Suppressor macrophage treated with lipopolysaccharide for 1 hour (primary cell): ENCODE data around the gene SLBP.
A peak's percentile ranks its signal among the peaks of the same experiment; 100 is the strongest.

ENCODE experiments used
- DNase-seq, 3 donors: peaks; one replicate each; pipeline ENCODE4 v3.0.0-alpha.2; 2020 to 2022

Gene SLBP

DNA sequence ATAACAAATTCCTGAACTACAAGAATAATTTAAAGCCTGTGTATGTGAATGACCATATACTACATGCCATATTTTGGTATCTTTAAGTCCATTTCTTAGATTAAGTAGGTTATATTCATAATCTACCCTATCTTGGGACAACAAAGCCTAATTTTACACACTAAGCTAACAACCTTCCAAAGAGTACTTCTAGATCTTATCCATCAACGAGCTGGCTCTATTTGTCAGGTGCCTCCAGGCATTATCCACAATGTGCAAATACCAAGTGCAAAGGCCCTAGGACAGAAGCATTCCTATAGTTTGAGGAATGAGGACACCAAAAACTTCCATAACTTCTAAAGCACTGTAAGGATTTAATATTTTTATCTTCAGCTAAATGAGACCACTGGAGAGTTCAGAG is 3.5 kb downstream of the SLBP start:
- DNase-seq, result no peak

DNA sequence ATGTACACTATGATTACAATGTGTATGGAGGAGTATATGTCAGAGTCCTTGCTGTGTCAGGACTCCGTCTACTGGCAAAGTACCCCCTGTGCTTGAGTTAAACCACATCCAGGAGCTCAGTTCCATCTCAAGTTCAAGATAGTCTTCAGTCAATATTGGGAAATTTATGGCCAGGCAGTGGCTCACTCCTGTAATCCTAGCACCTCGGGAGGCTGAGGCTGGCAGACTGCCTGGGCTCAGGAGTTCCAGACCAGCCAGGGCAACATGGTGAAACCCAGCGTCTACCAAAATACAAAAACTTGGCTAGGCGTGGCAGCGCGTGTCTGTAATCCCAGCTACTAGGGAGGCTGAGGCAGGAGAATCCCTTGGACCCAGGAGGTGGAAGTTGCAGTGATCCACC is 5.8 kb downstream of the SLBP start:
- DNase-seq, result no peak

DNA sequence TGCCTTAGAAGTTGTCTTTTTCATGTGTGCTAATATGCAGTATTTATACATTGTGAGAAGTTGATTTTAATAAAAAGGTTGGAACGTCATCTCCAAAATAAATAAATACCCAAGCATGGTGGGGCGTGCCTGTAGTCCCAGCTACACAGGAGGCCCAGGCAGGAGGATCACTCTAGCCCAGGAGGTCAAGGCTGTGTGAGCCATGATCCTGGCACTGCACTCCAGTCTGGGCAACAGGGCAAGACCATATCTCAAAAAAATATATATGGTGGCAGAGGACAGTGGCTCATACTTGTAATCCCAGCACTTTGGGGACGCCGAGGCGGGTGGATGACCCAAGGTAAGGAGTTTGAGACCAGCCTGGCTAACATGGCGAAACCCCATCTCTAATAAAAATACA is 6.4 kb downstream of the SLBP start:
- no peak for DNase-seq

DNA sequence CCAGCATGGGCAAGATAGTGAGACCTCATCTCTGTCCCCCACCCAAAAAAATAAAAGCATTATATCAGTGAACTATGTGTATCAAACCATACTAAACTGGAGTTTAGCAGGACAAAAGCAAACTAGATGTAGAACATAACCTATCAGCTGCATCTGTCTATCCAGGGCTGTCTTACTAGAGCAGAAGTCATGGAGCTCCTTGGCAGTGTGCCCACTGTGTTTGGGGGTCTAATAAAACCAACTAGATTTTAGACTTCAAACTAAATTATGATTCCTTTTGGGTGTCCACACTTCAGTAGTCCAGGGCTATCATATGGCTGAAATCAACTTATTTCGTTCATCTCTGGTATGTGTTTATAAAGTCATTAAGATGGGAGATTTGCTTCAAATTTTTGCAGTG is 8.3 kb downstream of the SLBP start:
- DNase-seq, result no peak

DNA sequence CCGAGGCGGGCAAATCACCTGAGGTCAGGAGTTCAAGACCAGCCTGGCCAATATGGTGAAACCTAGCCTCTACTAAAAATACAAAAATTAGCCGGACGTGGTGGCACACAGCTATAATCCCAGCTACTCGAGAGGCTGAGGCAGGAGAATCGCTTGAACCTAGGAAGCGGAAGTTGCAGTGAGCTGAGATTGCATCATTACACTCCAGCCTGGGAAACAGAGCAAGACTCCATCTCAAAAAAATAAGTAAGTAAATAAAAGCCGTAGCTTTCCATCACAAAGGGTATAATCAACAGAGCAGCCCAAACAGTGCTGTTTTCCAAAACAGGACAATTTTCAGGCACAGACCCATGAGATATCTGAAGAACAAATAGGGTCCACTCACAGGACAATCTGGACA is 10.4 kb downstream of the SLBP start:
- peak; percentile 36 to 50 (median 37) for DNase-seq

DNA sequence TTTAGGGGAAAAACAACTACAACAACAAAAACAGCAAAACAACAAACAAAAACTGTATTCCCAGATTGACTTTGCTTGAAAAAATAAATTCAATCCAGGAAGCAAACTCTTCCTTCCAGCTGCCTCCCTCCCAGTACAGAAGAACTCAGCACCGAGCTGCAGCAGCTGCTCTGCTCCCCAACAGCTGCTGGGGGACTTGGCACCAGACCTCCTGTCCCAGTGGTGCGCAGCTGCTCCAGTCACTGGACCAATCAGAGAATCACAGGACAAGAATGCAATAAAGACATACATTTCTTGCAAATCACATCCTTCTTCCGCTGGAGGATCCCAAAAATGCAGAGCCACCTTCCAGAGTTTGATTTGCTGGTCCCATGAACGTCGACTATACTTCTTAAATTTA is 16.2 kb downstream of the SLBP start:
- DNase-seq, result no peak

DNA sequence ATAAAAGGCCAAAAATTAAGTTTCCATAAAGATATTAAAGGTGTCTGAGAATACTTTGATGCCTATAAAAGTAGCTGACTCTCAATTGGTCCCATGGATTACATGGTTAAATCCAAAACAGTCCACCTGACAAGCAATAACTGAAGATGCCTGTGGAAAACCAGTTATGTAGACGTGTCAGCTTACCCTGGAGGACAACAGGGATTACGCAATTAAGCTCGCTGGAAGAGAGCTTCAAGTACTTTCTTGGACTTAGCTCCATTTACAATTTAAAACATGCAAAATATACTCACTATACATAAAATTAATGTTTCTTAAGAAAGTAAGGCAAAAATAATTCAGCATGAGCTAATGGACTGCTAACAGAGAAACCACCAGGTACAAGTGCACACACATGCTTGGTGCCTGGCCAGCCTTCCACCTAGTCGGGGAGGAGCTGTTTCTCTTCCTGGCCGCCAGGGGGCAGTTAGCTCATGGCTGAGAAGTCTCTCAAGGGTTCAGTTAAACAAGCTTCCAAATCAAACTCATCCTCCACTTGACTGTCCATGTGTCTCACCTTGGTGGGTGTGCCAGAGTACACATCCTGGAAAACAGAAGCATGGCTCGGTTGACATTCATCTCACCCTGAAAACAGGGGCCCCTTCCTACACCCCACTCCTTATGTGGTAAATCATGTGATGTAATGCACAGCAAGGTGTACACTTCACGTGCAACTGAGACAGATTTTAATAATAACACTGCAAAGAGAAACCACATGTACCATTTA is 18.8 kb downstream of the SLBP start:
- peak; percentile 83 to 92 (median 90) for DNase-seq

DNA sequence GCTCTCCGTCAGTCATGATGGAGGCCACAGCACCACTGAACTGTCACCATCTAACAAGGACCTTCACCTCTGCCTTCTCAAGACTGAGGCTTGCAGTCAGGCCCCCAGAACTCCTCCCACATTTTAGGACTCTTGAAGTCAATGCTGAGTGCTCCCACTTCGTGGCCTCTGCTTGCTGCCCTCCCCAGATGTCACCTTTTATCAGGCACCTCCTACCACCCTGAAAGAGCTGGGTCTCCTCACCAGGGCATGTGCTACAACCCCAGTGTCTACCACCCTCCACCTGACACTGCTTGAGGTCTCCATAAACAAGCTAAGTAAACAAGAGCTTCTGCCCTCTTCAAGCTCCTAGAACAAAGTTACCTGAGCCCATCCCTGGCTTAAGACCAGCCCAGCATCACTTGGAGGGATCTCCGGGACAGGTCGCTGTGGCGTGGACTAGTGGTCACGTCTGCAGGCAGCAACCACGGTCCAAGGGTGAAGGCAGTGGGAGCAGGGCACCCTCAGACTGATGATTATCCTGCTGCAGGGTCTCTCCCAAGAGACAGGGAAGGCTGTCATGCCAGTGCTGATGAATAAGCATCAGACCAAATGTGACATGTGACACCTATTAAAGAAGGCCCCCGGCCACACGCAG is 20.3 kb downstream of the SLBP start:
- DNase-seq, result no peak

DNA sequence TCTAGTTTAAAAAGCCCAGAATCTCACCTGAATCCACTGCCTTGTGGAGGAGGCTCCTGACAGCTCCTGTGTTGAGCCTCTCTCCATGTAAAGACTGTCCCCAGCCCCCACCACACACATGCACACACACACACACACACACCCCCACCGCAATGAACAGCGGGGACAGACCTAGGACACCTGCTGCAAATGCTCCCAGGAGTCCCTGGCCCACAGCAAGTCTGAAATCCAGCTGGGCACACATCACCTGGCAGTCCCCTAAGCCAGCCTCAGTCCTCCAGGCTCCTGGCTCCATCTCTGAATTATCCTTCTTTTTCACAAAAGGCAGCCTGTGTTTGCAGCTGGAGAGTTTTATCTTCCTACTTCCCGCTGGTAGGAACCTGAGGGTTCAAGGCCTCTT is 21.4 kb downstream of the SLBP start:
- no peak for DNase-seq

DNA sequence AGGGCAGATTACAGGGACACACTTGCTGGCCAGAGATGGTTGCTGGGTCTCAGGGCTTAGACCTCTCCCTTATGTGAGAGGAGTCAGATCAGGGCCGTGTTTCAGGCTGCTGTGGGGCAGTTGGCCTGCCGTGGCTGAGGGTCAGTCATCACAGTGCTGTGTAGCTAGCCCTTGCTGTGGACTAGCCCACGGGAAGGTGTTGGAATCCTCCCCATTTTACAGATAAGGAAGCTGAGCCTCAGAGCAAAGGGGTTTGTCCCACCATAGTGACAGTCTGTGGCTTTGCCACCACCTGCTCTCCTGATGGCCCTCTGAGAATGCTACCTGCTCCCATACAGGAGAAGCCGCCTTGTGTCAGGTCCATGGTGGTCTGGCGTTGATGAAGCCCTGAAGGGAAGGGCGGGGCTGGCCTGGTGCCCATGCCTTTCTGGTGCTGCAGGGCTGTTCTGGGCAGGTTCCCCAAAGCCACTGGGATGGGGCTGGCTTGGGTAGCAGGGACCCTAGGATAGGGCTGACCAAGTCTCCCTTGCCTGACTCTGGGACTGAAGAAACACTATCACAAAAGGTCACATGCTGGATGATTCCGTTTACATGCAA is 25.6 kb downstream of the SLBP start:
- DNase-seq, result no peak

DNA sequence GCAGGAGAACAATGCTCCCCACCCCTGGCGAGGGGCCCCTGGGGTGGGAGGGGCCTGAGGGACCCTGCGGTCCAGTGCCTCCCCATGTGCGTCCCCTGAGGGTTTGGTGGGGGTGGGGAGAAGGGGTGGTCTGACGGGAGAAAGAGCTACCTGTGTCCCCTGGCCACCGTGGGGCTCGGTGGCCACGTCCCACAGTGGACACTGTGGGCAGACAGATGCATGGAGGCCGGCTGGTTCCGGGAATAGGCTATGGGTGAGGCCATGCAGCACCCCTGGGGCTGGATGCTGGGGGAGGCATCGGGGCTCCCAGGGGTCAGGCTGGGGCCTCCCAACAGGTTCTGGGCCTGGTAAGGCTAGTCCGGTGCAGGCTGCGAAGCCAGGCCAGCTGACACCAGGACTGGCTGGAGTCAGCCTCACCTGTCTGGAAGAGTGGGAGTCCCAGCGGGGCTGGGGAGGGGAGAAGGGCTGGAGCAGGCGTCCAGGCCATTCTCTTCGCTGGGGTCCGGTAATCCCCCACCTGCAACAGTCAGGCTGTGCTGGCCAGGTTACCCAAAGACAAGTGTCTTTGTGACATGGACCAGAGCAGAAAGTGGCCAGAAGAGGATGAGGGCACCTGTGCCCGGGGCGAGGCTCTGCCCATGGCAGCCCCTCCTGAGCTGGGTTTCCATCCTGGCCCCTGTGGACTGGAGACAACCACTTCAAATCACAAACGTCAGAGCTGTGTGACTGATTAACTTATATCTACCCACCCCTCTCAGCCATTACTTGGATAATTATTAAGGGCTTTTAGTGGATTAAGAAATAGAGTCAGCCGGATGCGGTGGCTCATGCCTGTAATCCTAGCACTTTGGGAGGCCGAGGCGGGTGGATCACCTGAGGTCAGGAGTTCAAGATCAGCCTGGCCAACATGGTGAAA is 26.6 kb downstream of the SLBP start:
- no peak for DNase-seq

DNA sequence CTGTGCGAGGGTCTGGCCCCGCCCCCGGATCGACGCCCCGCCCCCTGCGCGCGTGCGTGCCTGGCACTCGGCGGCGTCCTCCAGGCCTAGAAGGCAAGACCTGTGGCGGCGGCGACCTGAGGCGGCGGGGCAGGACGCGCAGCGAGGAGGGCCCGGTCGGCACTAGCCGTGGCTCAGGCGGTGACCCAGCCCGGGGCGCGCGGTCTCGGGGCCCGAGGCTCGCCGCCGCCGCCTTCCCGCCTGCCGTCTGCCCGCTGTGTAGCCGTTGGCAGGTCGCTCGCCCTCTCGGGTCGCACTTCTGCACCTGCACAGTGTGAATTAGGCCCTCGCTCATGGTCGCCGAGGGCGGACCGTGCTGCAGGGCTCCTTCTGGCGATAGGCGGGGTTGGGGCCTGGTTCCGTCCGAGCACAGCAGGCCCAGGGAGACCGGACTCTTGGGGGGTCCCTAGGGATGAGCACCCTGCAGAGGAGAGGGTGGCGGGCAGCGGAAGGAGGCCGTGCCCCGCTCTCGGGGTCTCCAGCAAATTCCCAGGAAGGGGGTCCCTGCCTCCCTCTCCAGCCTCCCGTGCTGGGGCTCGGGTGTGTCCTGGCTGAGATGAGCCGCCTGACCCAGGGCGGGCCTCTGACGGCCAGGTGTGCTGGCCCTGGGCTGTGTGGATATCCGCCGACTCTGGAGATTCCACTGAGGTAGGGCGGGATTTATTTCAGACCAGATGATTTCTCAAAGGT is 27.4 kb downstream of the SLBP start:
- DNase-seq, result no peak

DNA sequence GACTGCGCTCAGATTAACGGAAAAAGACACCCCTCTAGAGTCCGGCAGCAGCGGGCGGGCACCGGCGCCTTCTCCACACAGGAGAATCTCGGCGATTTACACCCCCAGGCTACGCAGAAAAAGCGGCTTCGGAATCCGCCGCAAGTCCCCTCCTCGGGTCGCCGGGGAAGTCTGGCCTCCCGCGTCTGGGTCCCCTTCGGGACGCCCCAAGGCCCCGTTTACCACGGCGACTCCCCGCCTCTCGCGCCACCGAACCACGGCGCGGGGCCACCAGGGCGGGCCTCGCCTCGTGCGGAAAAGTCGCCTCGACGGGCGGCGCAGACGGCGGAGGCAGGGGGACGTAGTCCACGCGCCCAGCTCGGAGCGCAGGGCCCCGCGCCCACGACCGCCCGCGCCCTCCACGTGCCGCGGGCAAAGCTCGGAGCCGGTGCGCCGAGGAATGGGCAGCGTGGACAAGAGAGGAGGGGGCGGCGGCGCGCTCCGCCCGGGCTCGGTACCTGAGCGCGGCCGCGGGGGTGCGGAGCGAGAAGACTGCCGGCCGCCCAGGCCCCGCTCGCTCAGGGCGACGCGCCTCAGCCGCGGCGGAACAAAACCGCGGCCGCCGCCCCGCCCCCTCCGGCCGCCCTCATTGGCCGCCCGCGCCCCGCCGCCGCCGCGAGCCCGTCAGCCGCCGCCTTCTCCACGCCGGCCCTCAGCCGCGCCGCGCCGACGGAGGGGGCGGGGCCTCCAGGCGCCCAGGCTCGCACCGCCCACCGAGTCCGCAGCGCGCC is 28.2 kb downstream of the SLBP start, which contains the start of gene FAM53A:
Gene FAM53A (minus strand): TSS at position 578 of the 770 bp plus-strand sequence. CDS start 15,572 bp downstream, outside the sequence.
- peak; percentile 91 to 98 (median 97) for DNase-seq

DNA sequence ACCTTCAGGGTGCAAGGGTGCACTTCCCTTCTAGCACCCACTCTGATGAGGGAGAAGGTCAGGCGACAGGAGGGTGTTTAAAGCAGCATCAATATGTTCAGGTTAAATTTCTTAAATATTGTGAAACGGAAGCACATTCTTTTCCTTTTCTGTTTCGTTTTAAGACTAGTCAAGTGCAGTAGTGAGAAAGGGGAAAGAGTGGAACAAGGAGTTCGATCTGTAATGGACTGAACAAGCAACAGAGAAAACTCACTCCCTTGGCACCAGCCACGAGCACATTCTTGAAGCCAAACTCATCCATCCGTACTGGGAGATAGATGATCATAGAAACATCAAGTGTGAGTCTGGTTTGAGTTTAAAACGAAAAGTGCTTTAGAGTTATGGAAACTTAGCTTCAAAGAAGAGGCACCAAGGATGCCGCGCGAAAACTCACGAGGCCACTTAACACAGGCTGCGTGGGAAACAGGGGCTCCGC is 28.8 kb downstream of the SLBP start:
- DNase-seq, result peak; percentile 25 to 43 (median 26)

DNA sequence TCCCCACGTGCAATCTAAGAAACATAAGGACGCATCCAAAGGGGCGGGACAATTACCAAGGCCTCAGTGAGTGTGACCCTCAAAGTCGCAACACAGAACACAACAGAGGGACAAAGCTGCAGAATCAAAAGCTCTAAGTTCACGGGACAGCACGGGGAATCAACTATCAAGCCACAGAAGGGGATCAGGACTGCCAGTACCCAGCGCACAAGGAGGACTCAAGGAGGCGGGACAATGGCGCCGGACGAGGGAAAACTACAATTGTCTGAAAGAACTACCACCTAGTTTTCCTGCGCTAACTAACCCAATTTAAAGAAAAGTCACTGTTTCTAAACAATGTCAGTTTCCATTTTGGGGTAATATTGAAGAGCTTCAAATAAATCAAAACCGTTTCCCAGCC is 29.3 kb downstream of the SLBP start:
- no peak for DNase-seq

DNA sequence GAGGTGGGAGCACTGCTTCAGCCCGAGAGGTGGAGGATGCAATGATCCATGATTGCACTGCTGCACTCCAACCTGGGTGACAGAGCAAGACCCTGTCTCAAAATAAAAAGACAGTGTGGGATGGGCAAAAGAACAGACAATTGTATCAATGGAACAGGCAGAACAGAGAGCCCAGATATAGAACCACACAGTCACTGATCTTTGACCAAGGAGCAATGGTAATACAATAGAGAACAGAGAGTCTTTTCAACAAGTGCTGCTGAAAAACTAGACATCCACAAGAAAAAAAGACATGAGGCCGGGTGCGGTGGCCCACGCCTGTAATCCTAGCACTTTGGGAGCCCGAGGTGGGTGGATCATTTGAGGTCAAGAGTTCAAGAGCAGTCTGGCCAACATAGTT is 33.9 kb downstream of the SLBP start:
- DNase-seq, result no peak

DNA sequence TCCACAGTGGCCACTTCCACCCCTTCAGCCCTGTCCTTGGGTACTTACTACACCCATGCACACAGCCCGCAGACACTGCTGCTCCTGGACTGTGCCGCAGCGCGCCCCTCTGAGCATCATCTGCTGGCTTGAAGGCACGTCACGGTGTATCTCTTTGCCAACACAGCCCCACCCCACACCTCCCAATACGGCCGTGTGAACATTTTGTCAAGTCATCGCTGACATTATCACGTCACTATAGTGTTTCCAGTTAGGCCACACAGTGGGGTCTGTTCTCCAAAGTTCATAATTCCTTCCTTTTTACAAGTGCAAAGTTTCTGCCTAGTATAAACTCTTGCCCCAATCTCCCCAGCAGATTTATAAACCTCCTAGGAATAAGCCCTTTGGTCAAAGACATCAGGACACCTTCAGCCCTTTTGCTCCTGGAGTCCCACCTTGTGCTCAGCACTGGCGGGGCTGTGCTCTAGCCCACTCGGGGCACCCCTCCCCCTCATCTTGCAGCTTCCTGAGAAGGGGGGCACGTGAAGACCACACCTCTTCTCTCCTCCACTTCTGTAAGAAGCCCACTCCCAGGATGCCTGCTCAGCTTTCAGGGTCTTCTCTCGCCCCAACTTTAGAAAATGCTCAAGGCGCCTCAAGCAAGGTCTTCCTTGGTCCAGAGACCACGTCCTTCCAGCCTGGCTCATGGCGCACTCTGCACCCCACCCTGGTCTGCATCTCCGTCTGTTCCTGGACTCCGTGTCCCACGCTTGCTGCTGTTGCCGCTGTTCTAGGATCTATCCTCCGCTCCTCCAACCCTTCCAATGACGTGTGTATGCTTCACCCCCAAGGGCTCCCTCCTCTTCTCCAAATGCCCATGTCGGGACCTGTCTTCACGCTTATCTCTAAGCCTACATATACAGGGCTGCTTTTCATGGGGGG is 35.3 kb downstream of the SLBP start:
- DNase-seq, result no peak

DNA sequence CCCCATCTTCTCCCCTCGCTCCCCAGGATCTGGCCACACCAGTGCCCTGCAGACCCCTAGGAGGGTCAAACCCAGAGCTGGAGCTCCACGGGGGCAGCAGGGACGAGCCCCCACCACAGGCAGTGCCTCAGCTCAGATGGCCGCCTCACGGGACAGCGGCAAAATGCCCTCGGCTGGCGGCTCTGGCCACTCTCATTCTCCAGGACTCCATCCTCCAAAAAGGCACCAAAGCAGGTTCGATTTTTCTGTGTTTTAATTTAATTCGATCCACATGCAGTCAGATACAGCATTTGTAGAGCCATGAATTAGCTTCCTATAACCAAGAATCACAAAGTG is 36.3 kb downstream of the SLBP start:
- DNase-seq, result no peak

DNA sequence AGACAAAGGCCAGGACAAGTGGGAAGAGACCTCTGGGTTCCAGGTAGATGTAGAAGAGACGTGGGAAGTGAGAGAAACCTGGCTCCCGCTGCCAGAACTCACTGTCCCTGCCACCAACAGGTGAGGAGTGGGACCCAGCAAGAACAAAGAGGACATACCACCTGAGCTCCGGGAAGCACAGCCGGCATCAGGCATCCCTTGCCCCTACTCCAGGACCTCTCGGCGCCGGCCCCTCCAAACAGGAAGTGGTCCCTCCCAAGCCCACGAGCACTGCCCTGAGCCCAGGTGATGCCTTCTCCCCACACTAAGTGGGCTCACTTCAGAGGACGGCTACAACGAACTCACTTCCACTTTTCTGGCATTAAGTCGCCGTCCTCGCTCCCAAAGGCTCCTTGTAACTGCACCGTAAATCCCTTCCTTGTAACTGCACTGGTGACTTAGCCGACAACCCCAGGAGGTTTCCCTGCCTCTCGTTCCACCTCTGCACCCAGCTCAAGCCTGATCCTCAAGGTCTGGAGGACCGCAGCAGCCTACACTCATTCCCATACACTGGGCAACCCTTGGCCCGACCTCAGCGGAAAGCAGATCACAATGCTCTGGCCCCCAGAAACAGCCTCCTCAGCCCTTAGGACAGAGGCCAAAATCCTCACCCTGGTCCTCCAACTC is 36.9 kb downstream of the SLBP start:
- DNase-seq, result no peak

DNA sequence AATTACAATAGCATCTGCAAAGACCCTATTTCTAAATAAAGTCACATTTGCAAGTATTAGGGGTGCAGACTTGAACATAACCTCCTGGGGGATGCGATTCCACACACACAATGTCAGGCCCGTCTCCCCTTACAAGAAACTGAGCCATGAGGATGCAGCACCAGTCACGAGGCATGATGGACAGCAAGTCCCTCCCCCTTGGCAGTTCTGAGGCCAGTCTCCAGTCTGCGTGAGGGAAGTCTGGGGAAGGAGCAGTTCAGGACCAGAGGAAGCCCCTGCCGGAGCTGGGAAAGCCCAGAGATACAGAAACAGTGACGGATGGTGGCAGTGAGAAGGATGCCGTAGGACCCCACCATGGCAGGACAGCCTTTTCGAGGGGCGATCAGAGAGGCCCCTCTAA is 37.4 kb downstream of the SLBP start:
- DNase-seq, result no peak
